Neural crest cell (in vitro differentiated cells): ENCODE results near the gene SYT6. TPM values are rescaled to one million over a fixed set of nuclear protein-coding genes. Genes with fewer than 3 reads are reported as not detected.

Source experiments
- DNase-seq: peaks from one replicate; pipeline ENCODE4 v3.0.0; 2021; ENCODE audit warnings: low read depth, mixed read lengths, low spot score
- H3K27ac Mint-ChIP-seq: one replicate; pipeline ENCODE4 v1.8.0; 2021; ENCODE audit warnings: mild to moderate bottlenecking, mixed read lengths; ENCODE audit not compliant: unreplicated experiment
- H3K27me3 Mint-ChIP-seq: 2 replicates; pipeline ENCODE4 v1.8.0; 2021; ENCODE audit warnings: low read depth, mild to moderate bottlenecking, mixed read lengths
- H3K36me3 Mint-ChIP-seq: 2 replicates; pipeline ENCODE4 v1.8.0; 2021; ENCODE audit warnings: low read depth, mild to moderate bottlenecking, mixed read lengths
- H3K4me1 Mint-ChIP-seq: 2 replicates; pipeline ENCODE4 v1.8.0; 2021; ENCODE audit warnings: mixed read lengths
- H3K4me3 Mint-ChIP-seq: one replicate; pipeline ENCODE4 v1.8.0; 2021; ENCODE audit warnings: mild to moderate bottlenecking, mixed read lengths
- H3K9me3 Mint-ChIP-seq: 2 replicates; pipeline ENCODE4 v1.8.0; 2021; ENCODE audit warnings: mixed read lengths
- total RNA-seq: library from RNA; stranded (reverse); gene quantifications from 2 replicates; pipeline ENCODE4 v1.2.1, GENCODE V29; 2021
- TF ChIP-seq, protein P1 (sequence below): fragments of 200-600 bp; sonication (generic); conservative IDR thresholded peaks from 2 replicates; pipeline ENCODE4 v1.5.0; 2021; ENCODE audit warnings: antibody characterized with exemption, mild to moderate bottlenecking

SYT6 gene
- total RNA-seq, 1 donor from 2014 or later = 3.1 TPM

DNA sequence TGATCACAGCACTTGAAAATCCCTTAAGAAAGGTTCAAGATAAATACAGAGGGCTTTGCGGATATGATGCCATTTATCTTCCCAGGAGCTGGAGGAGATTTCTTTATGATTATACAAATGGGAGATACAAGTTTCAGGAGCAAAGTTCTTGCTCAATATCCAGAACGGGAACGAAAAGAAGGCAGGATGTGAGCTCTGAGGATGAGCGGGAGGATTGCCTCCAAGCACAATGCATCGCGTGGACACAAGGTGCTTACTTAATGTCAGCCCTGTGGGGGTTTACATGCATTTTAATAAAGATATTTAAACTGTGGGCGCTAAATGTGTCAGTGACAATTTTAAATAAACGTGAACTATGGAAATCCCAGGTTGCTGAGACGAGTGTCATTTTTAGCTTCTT, 59.0 kb downstream of the SYT6 start:
- TF ChIP-seq, protein P1, sequence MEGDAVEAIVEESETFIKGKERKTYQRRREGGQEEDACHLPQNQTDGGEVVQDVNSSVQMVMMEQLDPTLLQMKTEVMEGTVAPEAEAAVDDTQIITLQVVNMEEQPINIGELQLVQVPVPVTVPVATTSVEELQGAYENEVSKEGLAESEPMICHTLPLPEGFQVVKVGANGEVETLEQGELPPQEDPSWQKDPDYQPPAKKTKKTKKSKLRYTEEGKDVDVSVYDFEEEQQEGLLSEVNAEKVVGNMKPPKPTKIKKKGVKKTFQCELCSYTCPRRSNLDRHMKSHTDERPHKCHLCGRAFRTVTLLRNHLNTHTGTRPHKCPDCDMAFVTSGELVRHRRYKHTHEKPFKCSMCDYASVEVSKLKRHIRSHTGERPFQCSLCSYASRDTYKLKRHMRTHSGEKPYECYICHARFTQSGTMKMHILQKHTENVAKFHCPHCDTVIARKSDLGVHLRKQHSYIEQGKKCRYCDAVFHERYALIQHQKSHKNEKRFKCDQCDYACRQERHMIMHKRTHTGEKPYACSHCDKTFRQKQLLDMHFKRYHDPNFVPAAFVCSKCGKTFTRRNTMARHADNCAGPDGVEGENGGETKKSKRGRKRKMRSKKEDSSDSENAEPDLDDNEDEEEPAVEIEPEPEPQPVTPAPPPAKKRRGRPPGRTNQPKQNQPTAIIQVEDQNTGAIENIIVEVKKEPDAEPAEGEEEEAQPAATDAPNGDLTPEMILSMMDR = no peak

DNA sequence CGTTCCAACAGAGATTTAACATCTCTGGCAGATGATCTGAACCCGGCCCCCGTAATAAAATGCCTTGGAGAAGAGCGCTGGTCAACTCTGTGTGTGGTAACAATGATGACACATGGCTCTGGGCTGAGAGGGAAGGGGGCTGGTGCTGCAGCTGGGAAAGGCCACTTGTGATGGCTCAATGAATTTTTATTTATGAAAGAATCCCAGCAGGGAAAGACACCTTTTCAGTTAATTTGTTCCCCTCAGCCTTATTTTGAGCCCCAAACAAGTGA, 59.4 kb downstream of the SYT6 start:
- no peak for DNase-seq
- Mint-ChIP-seq H3K27ac (no peak overlapping the region), H3K27me3 (no peaks in the 10 kb centered on the region), H3K36me3 (peaks cover 5% of the 10 kb centered on the region), H3K9me3 (no peaks in the 10 kb centered on the region), H3K4me3 (no peak overlapping the region), H3K4me1 (peaks cover 16% of the 10 kb centered on the region)
- TF ChIP-seq, protein P1 = no peak

More for the DNA sequence above, 59.0 kb downstream of the SYT6 start:
- no peak for DNase-seq
- Mint-ChIP-seq H3K27me3 (no peaks in the 10 kb centered on the region), H3K4me3 (no peak overlapping the region), H3K9me3 (no peaks in the 10 kb centered on the region), H3K36me3 (peaks cover 5% of the 10 kb centered on the region), H3K4me1 (peaks cover 16% of the 10 kb centered on the region), H3K27ac (no peak overlapping the region)

DNA sequence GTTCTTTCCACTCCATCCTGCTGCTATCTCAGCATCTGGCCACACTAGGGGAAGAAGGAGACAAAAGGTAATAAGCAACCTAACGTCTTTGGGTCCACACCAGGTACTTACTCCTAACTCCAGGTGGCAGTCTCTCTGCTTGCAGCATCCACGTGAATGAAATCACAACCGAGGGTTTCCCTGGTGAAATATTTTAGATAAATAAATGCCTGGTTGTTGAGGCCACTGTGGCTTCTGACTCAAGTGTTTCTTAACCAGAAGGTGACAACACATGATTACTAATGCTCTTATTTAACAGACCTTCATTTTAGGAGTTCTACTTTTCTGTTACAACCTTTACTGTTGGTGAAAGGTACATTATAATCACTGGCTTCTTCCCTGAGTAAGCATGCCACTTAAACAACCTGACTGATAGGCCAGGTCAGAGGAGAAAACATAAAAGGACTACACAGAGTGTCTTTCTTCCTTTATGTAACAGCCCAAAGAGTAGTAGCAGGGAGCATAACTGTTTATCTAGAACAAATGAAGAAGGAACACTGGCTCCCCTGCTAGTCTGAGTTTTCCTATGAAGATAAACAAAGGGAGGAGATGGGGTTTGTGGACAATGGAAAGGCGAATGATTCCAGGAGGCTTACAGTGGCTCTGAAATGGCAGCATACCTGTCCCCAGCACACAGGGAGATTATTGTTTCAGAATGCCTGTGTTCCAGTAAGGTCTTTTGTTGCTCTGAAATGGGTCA, 59.9 kb downstream of the SYT6 start:
- Mint-ChIP-seq H3K36me3 (peaks cover 5% of the 10 kb centered on the region), H3K9me3 (no peaks in the 10 kb centered on the region), H3K27ac (no peak overlapping the region), H3K4me1 (peaks cover 16% of the 10 kb centered on the region), H3K4me3 (no peak overlapping the region), H3K27me3 (no peaks in the 10 kb centered on the region)
- DNase-seq = no peak
- TF ChIP-seq, protein P1 = no peak

DNA sequence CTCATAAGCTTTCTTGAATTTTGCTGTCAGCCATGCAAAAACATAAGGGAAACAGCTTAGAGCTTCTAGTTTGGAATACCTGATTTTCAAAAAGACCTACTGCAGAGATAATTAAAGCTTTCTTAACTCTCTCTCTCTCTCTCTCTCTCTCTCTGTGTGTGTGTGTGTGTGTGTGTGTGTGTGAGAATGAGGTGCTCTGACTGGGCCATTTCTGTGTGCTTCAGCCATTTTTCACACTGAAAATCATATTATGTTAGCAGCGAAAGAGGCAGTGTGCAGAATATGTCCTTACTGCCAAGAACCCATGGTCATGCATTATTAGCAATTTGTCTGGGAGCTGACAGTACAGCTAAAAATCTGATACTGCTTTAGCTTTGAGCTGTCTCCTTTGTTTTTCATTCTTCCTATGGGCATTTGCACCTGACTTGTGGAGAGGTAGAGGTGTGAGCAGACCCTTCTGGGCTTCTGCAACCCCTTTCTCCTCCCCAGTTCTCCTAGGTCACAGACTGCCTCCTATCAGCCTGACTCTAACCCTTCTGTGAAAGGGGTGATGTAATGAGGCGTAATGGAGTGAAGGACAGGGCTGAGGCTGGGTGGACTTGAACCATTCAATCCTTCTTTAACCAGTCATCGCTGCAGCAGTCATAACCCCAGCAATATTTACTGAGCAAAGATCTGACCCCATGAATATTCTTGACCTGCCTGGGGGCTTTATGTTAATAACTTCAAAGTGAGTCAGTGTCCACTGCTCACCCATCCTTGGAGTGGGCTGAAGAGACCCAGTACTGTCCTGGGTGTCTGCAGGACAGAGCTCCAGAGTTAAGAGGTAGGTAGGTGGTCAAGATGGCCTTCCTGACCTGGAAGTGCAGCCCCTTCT, 61.2 kb downstream of the SYT6 start:
- H3K4me1 Mint-ChIP-seq = peaks cover 16% of the 10 kb centered on the region
- H3K9me3 Mint-ChIP-seq = no peaks in the 10 kb centered on the region
- DNase-seq = no peak
- H3K27me3 Mint-ChIP-seq = no peaks in the 10 kb centered on the region
- TF ChIP-seq, protein P1 = no peak
- no peak overlapping the region for H3K27ac Mint-ChIP-seq
- no peak overlapping the region for H3K4me3 Mint-ChIP-seq
- no peaks in the 10 kb centered on the region for H3K36me3 Mint-ChIP-seq

DNA sequence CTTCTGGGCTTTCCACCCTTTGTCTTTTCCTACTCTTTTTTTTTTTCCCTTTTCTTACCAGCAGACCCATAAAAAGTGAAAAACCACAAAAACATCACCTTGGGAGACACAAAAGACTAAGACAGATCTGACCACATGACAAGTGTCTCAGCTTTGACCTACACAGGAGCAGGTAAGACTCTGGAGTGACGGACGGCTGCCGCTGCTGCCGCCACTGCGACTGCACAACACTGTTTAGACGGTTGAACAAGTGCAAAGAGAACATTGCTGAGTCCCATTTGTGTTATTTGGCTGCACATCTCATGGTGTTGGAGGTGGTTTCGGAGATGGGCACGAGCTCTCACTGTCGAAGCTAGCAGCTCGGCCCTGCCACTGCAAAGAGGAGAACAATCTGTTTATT, 62.0 kb downstream of the SYT6 start:
- H3K27ac Mint-ChIP-seq = no peak overlapping the region
- H3K4me3 Mint-ChIP-seq = no peak overlapping the region
- no peaks in the 10 kb centered on the region for H3K27me3 Mint-ChIP-seq
- no peaks in the 10 kb centered on the region for H3K36me3 Mint-ChIP-seq
- no peaks in the 10 kb centered on the region for H3K9me3 Mint-ChIP-seq
- peaks cover 16% of the 10 kb centered on the region for H3K4me1 Mint-ChIP-seq
- no peak for DNase-seq
- TF ChIP-seq, protein P1 = no peak
